GM18511 (cell line): ENCODE results near the gene MAGEC3.

Source experiments
- ATAC-seq: cut with Tn5 transposase; IDR thresholded peaks from one replicate; pipeline ENCODE4 v1.9.1; 2021; ENCODE audit warnings: mild to moderate bottlenecking, moderate library complexity; ENCODE audit not compliant: unreplicated experiment

The MAGEC3 gene

DNA sequence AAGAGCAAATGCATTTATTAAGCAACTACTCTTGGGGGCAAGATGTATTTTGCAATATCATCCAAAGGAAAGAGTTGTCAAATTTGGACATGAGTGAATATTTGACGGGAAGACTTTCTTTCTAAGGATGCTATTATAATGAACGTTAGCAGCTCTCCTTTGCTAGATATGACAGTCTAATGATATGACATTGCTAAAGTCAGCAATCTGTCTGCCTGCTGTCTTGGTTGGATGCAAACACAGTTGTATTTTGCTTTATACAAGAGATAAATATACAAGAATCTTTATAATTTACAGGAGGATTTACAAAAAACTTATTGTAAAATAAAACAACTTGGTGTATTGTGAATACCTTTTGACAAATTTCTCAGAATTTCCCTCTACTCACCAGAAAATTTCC, 103.1 kb downstream of the MAGEC3 start:
- no peak for ATAC-seq

- ATAC-seq = no peak
These were observed 107.3 kb downstream of the MAGEC3 start for GRCh38 chrX:141945426-141945825.

DNA sequence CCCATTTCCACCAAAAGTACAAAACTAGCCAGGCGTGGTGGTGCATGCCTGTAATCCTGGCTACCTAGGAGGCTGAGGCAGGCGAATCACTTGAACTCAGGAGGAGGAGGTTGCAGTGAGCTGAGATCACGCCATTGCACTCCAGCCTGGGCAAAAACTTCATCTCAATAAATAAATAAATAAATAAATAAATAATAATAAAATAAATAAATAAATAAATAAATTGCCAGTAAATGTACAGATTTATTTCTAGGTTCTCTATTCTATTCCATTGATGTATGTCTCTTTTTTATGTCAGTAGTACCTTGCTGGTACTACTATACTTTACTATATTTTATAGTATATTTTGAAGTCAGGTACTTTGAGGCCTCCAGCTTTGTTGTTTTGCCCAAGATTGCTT, 109.2 kb downstream of the MAGEC3 start:
- no peak for ATAC-seq
